A549 (cell line): ENCODE data around the gene FRRS1L. TPM values are rescaled to one million over a fixed set of nuclear protein-coding genes. Genes with fewer than 3 reads are reported as not detected.

ENCODE experiments used
- ATAC-seq, 2 experiments: fragments of 200-7000 bp in 1 of 2; fragments of >200 bp in 1 of 2; cut with Nextera tagmentation in 1 of 2; cut with Tn5 transposase in 1 of 2; 3 replicates each; pipeline versions ENCODE4 v1.8.0 to v1.9.1; 2018 to 2020; ENCODE audit warnings: mild to moderate bottlenecking in 1 of 2, moderate library complexity in 1 of 2
- CTCF ChIA-PET: fragments of 300-600 bp; sonication (Branson Sonifier 250); formaldehyde crosslinking; extraction: SDS; loops from one replicate; lab custom pipeline; 2021; ENCODE audit warnings: antibody characterized with exemption, inconsistent platforms; lab: Yijun Ruan, JAX
- POLR2A ChIA-PET: fragments of 350-600 bp; formaldehyde crosslinking; extraction: SDS; loops from one replicate; lab custom pipeline; 2021; ENCODE audit warnings: antibody characterized with exemption, inconsistent platforms; lab: Yijun Ruan, JAX
- DNase-seq, 2 experiments: peaks; one replicate each; pipeline versions ENCODE4 v3.0.0 to v3.0.0-alpha.2; 2011 to 2016; ENCODE audit warnings: low read depth in 1 of 2, low spot score in 1 of 2
- FAIRE-seq: peaks from 2 replicates; lab custom pipeline; 2011; peaks lifted over from hg19 to GRCh38; lab: Jason Lieb, UNC
- H3K27ac ChIP-seq, 2 experiments: fragments of >200 bp; sonication (Bioruptor Twin); formaldehyde crosslinking; 3 replicates each; pipeline ENCODE4 v1.5.1; 2016 to 2017
- H3K4me1 ChIP-seq: fragments of >200 bp; sonication (Bioruptor Twin); formaldehyde crosslinking; 3 replicates; pipeline ENCODE4 v1.6.1; 2016
- H3K4me2 ChIP-seq: fragments of >200 bp; sonication (Bioruptor Twin); formaldehyde crosslinking; 3 replicates; pipeline ENCODE4 v1.6.1; 2016
- H3K4me3 ChIP-seq: fragments of >200 bp; sonication (Bioruptor Twin); formaldehyde crosslinking; 3 replicates; pipeline ENCODE4 v1.5.1; 2016
- H3K9me3 ChIP-seq: fragments of >200 bp; sonication (Bioruptor Twin); formaldehyde crosslinking; 3 replicates; pipeline ENCODE4 v1.6.1; 2016
- CBX8 ChIP-seq: fragments of 200-600 bp; sonication (generic); IDR thresholded peaks from 2 replicates; pipeline ENCODE4 v1.6.1; 2016
- CHD4 ChIP-seq: fragments of 200-600 bp; sonication (generic); IDR thresholded peaks from 2 replicates; pipeline ENCODE4 v1.6.1; 2016; ENCODE audit warnings: antibody characterized with exemption, mild to moderate bottlenecking, borderline replicate concordance
- EHF ChIP-seq: fragments of 250-450 bp; sonication (Bioruptor Pico); IDR thresholded peaks from 2 replicates; pipeline ENCODE4 v1.5.0; 2020; ENCODE audit warnings: mild to moderate bottlenecking
- FOSL2 ChIP-seq, 2 experiments: fragments of 450-650 bp in 1 of 2; fragments of >200 bp in 1 of 2; sonication (Bioruptor Twin) in 1 of 2; formaldehyde crosslinking; IDR thresholded peaks; 2 replicates each; pipeline versions ENCODE4 v1.5.0 to v1.6.1; 2016 to 2020; ENCODE audit warnings: mild to moderate bottlenecking in 1 of 2, moderate library complexity in 1 of 2
- GATA3 ChIP-seq: IDR thresholded peaks from 2 replicates; pipeline ENCODE4 v1.6.1; 2012; ENCODE audit warnings: borderline replicate concordance
- HEYL ChIP-seq: fragments of 250-450 bp; sonication (Bioruptor Pico); IDR thresholded peaks from 2 replicates; pipeline ENCODE4 v1.8.0; 2021; ENCODE audit warnings: mild to moderate bottlenecking, moderate library complexity
- HOXB5 ChIP-seq: fragments of 250-450 bp; sonication (Bioruptor Pico); IDR thresholded peaks from 2 replicates; pipeline ENCODE4 v1.5.0; 2020; ENCODE audit warnings: mild to moderate bottlenecking, moderate library complexity
- JUNB ChIP-seq: fragments of >200 bp; sonication (Bioruptor Twin); formaldehyde crosslinking; IDR thresholded peaks from 2 replicates; pipeline ENCODE4 v1.6.1; 2016
- KDM5A ChIP-seq: fragments of 200-600 bp; sonication (generic); IDR thresholded peaks from 2 replicates; pipeline ENCODE4 v1.6.1; 2016; ENCODE audit warnings: antibody characterized with exemption, mild to moderate bottlenecking
- MAFK ChIP-seq: fragments of 450-650 bp; IDR thresholded peaks from 2 replicates; pipeline ENCODE4 v1.6.1; 2014; ENCODE audit not compliant: partially characterized antibody
- POLR2AphosphoS2 ChIP-seq: conservative IDR thresholded peaks from 2 replicates; pipeline ENCODE4 v1.6.1; 2012; ENCODE audit warnings: low read length, improper control_type of control experiment, inconsistent platforms
- RNF2 ChIP-seq: fragments of 200-600 bp; sonication (generic); IDR thresholded peaks from 2 replicates; pipeline ENCODE4 v1.6.1; 2016; ENCODE audit warnings: low read depth, mild to moderate bottlenecking, antibody characterized with exemption, moderate library complexity, borderline replicate concordance
- SMC3 ChIP-seq: fragments of >200 bp; sonication (Bioruptor Twin); formaldehyde crosslinking; IDR thresholded peaks from 3 replicates; pipeline ENCODE4 v1.6.1; 2018; ENCODE audit warnings: inconsistent platforms
- TP53 ChIP-seq: fragments of 250-450 bp; sonication (Bioruptor Pico); IDR thresholded peaks from 2 replicates; pipeline ENCODE4 v1.5.0; 2021; ENCODE audit warnings: mild to moderate bottlenecking, moderate library complexity
- WGBS: methylation state at CpG from one replicate; pipeline ENCODE4 v1.1.6; 2017; ENCODE audit errors: missing lambda C conversion rate; 5-methylcytosine and 5-hydroxymethylcytosine counted together
- polyA plus RNA-seq, 4 experiments: library from polyadenylated mRNA; depleted of rRNA in 3 of 4; stranded (reverse); fragments of >200 nt; fragmentation: RNase III in 1 of 4; extraction: RNeasy Plus Mini Kit Qiagen cat#74134 plus additional on column Dnase treatment in 1 of 4; gene quantifications; 2 replicates in 3 of 4; 3 replicates in 1 of 4; pipeline ENCODE4 v1.2.3, GENCODE V29; 2011 to 2017
- TF ChIP-seq, protein P1 (sequence below): IDR thresholded peaks from 2 replicates; pipeline ENCODE4 v1.6.1; 2012
- TF ChIP-seq, protein P2 (sequence below): fragments of >200 bp; sonication (Bioruptor Twin); formaldehyde crosslinking; IDR thresholded peaks from 3 replicates; pipeline ENCODE4 v1.5.1; 2016

FRRS1L gene
- polyA plus RNA-seq, 2 of the 4 experiments (the other 2 are of a cell fraction), result 0.54 to 1.5 TPM

DNA sequence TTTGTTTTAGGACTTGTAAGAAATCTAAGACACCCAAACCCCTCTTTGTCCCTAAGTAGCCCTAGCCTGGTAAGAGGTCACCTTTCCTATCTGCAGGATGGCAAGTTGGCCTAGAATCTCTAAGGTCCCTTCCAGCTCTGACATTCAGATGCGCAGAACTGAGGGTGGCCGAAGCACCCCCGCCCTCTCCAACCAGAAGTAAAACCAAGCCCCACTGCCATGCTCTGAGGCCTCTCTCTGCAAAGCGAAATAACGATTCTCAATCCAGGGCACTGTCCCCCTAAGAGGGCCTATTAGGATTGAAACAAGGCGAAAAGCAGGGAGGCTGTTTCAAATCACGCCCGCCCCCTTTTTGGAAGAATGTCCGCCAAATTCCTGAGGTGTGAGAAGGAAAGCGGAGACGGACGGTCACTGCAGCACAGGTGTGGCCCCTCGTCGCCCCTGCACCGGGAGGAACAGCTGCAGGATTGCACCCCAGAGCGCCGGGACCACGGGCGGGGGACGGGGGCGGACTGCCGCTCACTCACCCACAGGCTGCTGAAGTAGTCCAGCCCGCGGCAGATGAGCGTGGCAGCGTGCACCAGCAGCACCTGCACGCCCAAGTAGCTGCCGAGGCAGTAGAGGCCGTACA is 48.1 kb downstream of the FRRS1L start:
- WGBS, result 4% methylated on average over 15 of the region's 29 CpGs
- Histone ChIP-seq H3K4me2 (peak overlapping the region; percentile 97), H3K9me3 (no peaks in the 10 kb centered on the region), H3K4me3 (peak overlapping the region; percentile 92), H3K27ac (peak overlapping the region; percentile 97 to 99), H3K4me1 (peaks cover 45% of the 10 kb centered on the region)
- TF ChIP-seq CHD4, result no peak
- TF ChIP-seq, protein P1, sequence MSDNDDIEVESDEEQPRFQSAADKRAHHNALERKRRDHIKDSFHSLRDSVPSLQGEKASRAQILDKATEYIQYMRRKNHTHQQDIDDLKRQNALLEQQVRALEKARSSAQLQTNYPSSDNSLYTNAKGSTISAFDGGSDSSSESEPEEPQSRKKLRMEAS, result 0 out of 2 replicates have a peak, but pooled peaks have one; percentile 53
- ATAC-seq (peak in 1 of 2 experiments; percentile 8; a peak in 3 of 6 replicates), FAIRE-seq (no peak), DNase-seq (no peak)
- CTCF ChIA-PET, result interaction anchor here (0.5 to 3.8 kb wide), 6 partner anchors 10 to 249 kb away, joined by 3 to 18 read pairs (median 4); no protein-coding TSS in a partner anchor
- POLR2A ChIA-PET, result interaction anchor here (0.6 to 1.5 kb wide), 8 partner anchors 8 to 197 kb away, joined by 3 to 21 read pairs (median 4); no protein-coding TSS in a partner anchor

DNA sequence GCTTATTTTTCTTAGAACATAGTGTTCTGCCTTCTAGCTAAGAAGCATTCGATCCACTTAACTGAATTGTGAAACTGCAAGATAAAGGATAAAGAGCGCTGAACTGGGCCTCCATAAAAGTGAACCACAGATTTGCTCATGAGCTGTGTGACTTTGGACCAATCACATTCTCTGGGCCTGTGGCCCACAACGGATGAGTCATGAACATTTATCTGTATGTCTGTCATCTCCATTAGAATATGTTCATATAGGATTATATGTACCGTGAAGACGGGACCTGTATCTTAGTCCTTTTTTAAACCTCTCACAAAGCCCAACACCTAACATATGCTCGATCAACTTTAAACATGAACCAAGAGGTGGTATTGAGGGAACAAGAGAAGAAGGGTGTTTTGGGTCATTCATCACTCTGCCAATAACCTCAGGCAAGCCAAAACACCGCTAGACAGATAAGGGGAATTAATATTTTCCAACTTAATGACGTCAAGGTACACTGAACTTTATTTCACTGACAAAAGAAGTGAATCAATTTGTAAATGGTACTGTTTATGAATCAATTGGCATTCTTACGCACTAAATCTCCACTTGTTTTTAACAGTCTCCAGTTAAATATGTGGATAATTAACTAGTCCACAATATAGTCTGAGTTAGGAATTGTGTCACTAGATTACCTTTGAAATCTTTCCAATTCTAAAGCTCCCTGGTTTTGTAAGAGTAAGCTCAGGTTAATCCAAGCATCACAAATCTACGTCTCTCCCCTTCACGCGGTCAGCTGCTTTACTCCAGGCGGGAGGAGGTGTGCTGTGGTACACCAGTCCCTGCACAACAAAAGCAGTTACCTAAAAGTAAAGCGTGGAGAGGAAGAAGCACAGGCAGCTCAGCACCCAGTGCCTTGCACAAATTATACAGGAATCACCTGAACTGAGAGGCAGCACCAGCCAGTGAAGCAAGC is 48.9 kb downstream of the FRRS1L start:
- Histone ChIP-seq H3K9me3 (no peaks in the 10 kb centered on the region), H3K27ac (peak overlapping the region; percentile 97 to 99), H3K4me2 (peak overlapping the region; percentile 97), H3K4me3 (peak overlapping the region; percentile 92), H3K4me1 (peaks cover 53% of the 10 kb centered on the region)
- TF ChIP-seq KDM5A (no peak), TP53 (CRISPR knock-in tag) (no peak), JUNB (peak; percentile 53; the same call in 1 of the 2 replicates), HOXB5 (CRISPR knock-in tag) (0 out of 2 replicates have a peak, but pooled peaks have one; percentile 34), EHF (no peak), FOSL2 (IDR thresholded peaks at IDR 0.05) (peak; percentile 37), FOSL2 (CRISPR knock-in tag; IDR thresholded peaks at IDR 0.05) (peak; percentile 86), POLR2AphosphoS2 (no peak), GATA3 (no peak; the same call in 1 of the 2 replicates), SMC3 (no peak), RNF2 (no peak), CBX8 (no peak), CHD4 (no peak)
- TF ChIP-seq, protein P2, sequence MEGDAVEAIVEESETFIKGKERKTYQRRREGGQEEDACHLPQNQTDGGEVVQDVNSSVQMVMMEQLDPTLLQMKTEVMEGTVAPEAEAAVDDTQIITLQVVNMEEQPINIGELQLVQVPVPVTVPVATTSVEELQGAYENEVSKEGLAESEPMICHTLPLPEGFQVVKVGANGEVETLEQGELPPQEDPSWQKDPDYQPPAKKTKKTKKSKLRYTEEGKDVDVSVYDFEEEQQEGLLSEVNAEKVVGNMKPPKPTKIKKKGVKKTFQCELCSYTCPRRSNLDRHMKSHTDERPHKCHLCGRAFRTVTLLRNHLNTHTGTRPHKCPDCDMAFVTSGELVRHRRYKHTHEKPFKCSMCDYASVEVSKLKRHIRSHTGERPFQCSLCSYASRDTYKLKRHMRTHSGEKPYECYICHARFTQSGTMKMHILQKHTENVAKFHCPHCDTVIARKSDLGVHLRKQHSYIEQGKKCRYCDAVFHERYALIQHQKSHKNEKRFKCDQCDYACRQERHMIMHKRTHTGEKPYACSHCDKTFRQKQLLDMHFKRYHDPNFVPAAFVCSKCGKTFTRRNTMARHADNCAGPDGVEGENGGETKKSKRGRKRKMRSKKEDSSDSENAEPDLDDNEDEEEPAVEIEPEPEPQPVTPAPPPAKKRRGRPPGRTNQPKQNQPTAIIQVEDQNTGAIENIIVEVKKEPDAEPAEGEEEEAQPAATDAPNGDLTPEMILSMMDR, result no peak
- DNase-seq (peak; percentile 72 to 81), ATAC-seq (peak; percentile 35 to 52; a peak in 4 of 6 replicates), FAIRE-seq (peak; percentile 18)
- POLR2A ChIA-PET, result interaction anchor here (0.9 kb wide), 1 partner anchor 11 kb away, joined by 4 read pairs; no protein-coding TSS in a partner anchor
- WGBS, result 5% methylated on average over 14 of the region's 14 CpGs
- CTCF ChIA-PET, result interaction anchor here (1.0 to 3.8 kb wide), 5 partner anchors 9 to 126 kb away, joined by 3 to 18 read pairs (median 3); no protein-coding TSS in a partner anchor

DNA sequence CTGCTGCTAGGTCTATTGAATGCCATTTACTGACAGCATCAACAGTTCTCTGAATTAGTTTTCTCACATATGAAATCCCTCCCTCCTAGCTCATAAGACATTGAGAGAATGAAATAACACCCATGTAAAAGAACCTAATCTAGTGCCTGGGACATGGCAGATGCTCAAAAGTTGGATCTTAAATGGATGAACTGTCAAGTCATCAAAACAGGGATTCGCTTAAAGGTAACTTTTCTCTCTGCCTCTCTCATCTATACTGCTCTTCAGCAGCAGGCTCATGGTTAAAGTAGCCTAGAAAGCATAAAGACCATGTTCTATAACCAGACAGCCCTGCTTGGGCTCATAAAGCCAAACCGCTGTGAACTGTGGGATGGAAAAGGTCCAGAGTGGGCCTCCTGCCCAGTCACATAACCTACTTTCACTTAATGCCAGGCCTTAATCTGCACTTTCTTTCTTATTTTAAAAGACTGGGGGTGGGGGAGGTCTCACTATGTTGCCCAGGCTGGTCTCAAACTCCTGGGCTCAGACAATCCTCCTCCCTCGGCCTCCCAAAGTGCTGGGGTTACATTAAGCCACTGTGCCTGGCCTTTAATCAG is 51.0 kb downstream of the FRRS1L start:
- Histone ChIP-seq H3K4me1 (peaks cover 73% of the 10 kb centered on the region), H3K4me3 (no peak overlapping the region), H3K27ac (peak overlapping the region; percentile 36 to 51; a peak in 4 of 6 replicates)
- FAIRE-seq (no peak), DNase-seq (no peak), ATAC-seq (no peak)
- ChIA-PET POLR2A (no interaction called here), CTCF (no interaction called here)
- TF ChIP-seq HEYL (no peak), POLR2AphosphoS2 (no peak), CHD4 (no peak), MAFK (peak; percentile 88), FOSL2 (IDR thresholded peaks at IDR 0.05) (no peak), FOSL2 (CRISPR knock-in tag; IDR thresholded peaks at IDR 0.05) (no peak), SMC3 (no peak)
- TF ChIP-seq, protein P2, result no peak
- TF ChIP-seq, all 56 proteins: peak for 1
- WGBS, result 92% methylated on average over 3 of the region's 3 CpGs
- Histone ChIP-seq H3K9me3 (no peaks in the 10 kb centered on the region), H3K4me2 (peak overlapping the region; percentile 5; the same call in 1 of the 3 replicates)
